GM12872 (cell line): ENCODE results near the gene CHRNB4.

Source experiments
- TF ChIP-seq, protein P1 (sequence below): IDR thresholded peaks from 3 replicates; pipeline ENCODE4 v1.5.1; 2011; ENCODE audit warnings: low read depth, mild to moderate bottlenecking, low read length, moderate library complexity; ENCODE audit not compliant: insufficient read depth

CHRNB4 gene, protein sequence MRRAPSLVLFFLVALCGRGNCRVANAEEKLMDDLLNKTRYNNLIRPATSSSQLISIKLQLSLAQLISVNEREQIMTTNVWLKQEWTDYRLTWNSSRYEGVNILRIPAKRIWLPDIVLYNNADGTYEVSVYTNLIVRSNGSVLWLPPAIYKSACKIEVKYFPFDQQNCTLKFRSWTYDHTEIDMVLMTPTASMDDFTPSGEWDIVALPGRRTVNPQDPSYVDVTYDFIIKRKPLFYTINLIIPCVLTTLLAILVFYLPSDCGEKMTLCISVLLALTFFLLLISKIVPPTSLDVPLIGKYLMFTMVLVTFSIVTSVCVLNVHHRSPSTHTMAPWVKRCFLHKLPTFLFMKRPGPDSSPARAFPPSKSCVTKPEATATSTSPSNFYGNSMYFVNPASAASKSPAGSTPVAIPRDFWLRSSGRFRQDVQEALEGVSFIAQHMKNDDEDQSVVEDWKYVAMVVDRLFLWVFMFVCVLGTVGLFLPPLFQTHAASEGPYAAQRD

DNA sequence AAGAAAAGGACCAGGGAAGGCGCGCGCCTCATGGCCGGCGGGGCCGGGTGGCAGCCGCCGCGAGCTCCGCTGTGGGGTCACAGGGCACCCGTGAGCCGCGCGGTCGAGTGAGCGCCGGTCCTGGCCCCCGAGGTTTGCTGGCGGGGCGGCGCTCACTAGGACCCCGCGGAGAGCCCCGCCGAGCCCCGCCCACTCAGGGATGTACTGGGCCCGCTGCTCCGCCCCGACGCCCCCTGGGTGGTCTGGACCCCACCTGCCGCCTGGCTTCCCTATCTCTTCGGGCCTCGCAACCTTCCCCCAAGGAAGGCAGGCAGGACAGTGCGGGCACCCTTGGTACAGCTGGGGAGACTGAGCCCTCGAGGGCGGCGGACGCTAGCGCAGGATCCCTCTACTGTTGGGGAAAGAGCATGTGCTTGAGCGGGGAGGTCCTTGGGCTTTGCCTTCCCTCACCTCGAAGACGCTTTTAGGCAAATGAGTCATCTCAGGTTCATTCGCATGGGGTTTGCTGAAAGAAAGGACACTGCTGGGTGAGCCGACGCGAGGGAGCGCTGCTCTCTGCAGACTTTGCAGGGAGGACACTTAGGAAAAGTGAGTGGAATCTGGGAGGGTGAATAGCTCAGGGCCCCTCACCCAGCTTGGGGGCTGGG, at the start of gene CHRNB4:
Gene CHRNB4 (minus strand): TSS at position 109 of the 647 bp plus-strand sequence. CDS start 77 bp downstream, at position 32.
- TF ChIP-seq, protein P1, sequence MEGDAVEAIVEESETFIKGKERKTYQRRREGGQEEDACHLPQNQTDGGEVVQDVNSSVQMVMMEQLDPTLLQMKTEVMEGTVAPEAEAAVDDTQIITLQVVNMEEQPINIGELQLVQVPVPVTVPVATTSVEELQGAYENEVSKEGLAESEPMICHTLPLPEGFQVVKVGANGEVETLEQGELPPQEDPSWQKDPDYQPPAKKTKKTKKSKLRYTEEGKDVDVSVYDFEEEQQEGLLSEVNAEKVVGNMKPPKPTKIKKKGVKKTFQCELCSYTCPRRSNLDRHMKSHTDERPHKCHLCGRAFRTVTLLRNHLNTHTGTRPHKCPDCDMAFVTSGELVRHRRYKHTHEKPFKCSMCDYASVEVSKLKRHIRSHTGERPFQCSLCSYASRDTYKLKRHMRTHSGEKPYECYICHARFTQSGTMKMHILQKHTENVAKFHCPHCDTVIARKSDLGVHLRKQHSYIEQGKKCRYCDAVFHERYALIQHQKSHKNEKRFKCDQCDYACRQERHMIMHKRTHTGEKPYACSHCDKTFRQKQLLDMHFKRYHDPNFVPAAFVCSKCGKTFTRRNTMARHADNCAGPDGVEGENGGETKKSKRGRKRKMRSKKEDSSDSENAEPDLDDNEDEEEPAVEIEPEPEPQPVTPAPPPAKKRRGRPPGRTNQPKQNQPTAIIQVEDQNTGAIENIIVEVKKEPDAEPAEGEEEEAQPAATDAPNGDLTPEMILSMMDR: no peak

DNA sequence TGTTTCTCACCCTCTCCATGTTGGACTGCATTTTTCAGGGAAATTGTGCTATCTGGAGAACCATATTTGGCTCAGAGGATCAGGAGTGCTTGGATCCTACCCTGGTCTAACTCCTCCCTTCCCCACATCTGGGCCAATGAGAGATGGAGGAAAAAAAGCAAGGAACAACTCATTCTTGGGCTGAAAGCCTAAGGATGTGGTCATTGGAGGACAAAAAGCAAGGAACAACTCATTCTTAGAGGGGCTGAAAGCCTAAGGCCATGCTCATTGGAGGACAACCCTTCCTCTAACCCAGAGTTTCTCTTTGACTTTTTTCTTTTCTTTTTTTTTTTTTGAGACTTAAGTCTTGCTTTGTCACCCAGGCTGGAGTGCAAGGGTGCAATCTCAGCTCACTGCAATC, 48.6 kb upstream of the CHRNB4 start:
- TF ChIP-seq, protein P1: no peak

DNA sequence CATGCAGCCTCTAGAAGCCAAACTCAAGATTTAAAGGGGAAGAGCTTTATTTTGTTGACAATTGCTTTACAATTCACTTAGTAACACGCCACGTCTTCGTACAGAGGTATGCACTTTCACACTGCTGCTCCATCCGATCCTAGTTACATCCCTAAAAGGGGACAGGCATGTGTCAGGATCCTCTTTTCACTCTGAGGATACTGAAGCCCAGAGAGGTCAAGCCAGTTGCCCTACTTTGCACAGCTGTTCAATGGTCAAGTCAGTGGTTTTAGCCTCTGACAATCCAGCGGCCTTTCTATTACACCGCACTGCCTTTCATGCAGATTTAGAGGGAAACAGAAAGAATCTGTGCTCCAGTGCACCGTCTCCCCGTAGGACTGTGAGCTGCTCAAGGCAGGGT, 44.9 kb upstream of the CHRNB4 start:
- TF ChIP-seq, protein P1: no peak

DNA sequence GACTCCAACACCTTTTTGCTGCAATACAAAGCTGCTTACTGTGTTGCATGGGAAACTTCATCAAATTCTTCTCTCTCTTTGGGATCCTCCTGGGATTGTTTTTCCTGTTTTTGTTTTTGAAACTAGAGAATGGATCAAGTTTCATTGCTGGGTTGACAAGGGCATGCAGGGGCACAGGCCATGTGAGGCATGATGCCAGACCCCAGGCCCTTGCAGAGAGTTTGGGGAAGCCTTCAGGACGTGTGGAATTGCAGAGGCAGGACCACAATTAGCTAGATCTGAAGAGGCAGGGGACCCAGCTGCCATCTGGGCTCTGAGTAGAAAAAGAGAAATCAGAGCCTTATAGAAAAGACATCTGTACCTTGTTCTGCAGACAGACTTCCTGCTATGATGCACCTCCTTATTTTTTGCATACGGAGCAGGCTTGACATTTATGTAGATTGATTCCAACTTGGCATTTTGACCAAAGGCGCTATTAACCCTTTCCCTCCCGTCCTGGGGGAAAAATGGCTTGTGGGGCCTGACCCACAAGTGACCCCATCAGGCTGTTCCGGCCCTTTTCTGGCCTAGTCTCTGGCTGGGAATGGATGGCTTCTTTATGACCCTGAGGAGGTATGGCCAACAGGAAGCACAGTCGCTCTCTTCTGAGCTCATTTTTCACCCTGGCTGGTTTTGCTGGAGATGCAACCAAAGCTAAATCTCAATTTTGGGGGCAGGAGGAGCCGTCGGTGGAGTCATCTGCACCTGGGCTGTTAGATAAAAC, 44.3 kb upstream of the CHRNB4 start:
- TF ChIP-seq, protein P1: no peak

DNA sequence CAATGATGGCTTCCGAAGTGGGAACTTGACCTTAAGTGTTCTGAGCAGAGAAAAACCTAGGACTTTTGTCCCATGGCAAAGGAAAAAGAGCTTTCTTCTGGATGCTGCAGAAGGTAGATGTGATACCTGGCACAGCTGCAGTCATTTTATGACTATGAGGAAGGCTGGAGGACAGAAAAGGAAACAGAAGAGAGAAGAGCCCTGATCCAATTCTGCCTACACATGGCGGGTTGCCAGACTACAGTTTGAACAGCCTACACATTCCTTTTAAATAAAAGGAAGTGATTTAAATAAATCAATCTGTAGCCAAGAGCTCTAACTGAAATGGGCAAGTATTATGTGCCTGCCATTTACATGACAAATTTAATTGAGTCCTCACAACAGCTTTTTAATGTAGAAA, 43.6 kb upstream of the CHRNB4 start:
- TF ChIP-seq, protein P1: no peak

DNA sequence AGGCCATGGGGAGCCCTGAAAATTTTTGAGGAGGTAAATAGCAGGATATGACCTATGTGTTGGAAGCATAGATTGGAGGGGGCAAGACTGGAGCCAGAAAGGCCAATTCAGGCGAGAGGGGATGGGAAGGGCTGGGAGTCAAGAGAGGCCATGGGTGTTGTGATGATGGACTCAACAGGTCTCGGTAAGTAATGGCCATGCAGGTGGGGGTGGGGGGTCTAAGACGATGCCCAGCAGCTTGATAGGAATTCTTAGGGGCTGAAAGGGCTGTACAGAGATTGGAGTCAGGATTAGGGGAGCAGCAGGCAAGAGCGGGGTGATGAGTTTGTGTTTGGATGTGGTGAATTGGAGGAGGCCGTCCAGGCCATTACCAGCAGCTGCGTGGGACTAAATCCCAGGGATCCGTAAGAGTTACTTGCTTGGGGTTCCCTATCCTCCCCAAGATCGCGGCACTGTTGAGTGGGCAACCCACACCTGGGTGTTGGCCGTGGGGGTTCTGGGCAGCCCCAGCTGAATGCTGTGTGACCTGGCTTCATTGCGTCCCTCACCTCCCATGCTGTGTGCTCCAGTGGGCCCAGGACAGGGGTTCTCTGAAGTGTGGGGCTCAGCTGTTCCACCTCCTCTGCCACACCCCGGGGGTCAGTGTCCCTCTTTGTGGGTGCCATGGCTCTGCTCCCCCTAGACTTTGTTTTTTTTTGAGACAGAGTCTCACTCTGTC, 41.8 kb upstream of the CHRNB4 start:
- TF ChIP-seq, protein P1: no peak
